HL-60 (cell line): ENCODE data around the gene KIF3A.

Experiments
- DNase-seq, 2 experiments: peaks; one replicate each; pipeline ENCODE4 v3.0.0-alpha.2; 2010 to 2020; ENCODE audit warnings: low read depth in 1 of 2, low spot score in 1 of 2
- H3K27ac ChIP-seq: fragments of 250-450 bp; sonication (Bioruptor Pico); replicated peaks from 2 replicates; pipeline ENCODE4 v1.5.1; 2020; ENCODE audit warnings: mild to moderate bottlenecking, moderate library complexity
- H3K27me3 ChIP-seq: fragments of 250-450 bp; sonication (Bioruptor Pico); 2 replicates; pipeline ENCODE4 v1.5.1; 2021; ENCODE audit warnings: mild to moderate bottlenecking, moderate library complexity; ENCODE audit not compliant: insufficient read depth, poor library complexity, severe bottlenecking
- H3K4me3 ChIP-seq: replicated peaks from 2 replicates; pipeline ENCODE4 v1.5.1; 2011; ENCODE audit warnings: mild to moderate bottlenecking, control low read depth, low read length; ENCODE audit not compliant: insufficient read depth
- CTCF ChIP-seq: IDR thresholded peaks from one replicate; pipeline ENCODE4 v1.5.1; 2011; ENCODE audit warnings: low read length, control low read depth, inconsistent platforms; ENCODE audit not compliant: insufficient read depth
- GABPA ChIP-seq: IDR thresholded peaks from 2 replicates; pipeline ENCODE4 v1.6.1; 2012; ENCODE audit warnings: low read depth
- POLR2AphosphoS5 ChIP-seq: IDR thresholded peaks from 2 replicates; pipeline ENCODE4 v1.6.1; 2012; ENCODE audit warnings: low read depth
- REST ChIP-seq: IDR thresholded peaks from 2 replicates; pipeline ENCODE4 v1.6.1; 2012; ENCODE audit warnings: low read depth; ENCODE audit not compliant: insufficient replicate concordance
- SPI1 ChIP-seq: IDR thresholded peaks from 2 replicates; pipeline ENCODE4 v1.6.1; 2012; ENCODE audit warnings: low read depth, mild to moderate bottlenecking, borderline replicate concordance

The KIF3A gene

GRCh38 chr5:132669455-132669820 is 67.9 kb downstream of the KIF3A start:
- DNase-seq: no peak
- no peak for TF ChIP-seq POLR2AphosphoS5
- TF ChIP-seq SPI1: no peak
- no peak for TF ChIP-seq GABPA
- TF ChIP-seq CTCF: no peak
- no peak for TF ChIP-seq REST
- Histone ChIP-seq H3K27ac (no peak overlapping the region), H3K27me3 (no peaks in the 10 kb centered on the region), H3K4me3 (no peak overlapping the region)

GRCh38 chr5:132668706-132669454 is 68.5 kb downstream of the KIF3A start:
- no peak overlapping the region for H3K4me3 ChIP-seq
- H3K27me3 ChIP-seq: no peaks in the 10 kb centered on the region
- no peak for DNase-seq
- H3K27ac ChIP-seq: no peak overlapping the region
- TF ChIP-seq CTCF (no peak), GABPA (no peak), POLR2AphosphoS5 (no peak), REST (no peak), SPI1 (no peak)

- no peak overlapping the region for H3K27ac ChIP-seq
- no peaks in the 10 kb centered on the region for H3K27me3 ChIP-seq
- no peak for TF ChIP-seq CTCF
- TF ChIP-seq SPI1: no peak
- TF ChIP-seq REST: no peak
- no peak for DNase-seq
- H3K4me3 ChIP-seq: no peak overlapping the region
Observed at GRCh38 chr5:132667761-132668705, 69.3 kb downstream of the KIF3A start.
